Measurements from ENCODE around the gene IFNA21. TPM values are rescaled to one million over a fixed set of nuclear protein-coding genes. Genes with fewer than 3 reads are reported as not detected.

The IFNA21 gene
- total and polyA plus RNA-seq, 2 experiments from 2014 or later = not detected

GRCh38 chr9:21141427-21141882 lies 25.0 kb downstream of the IFNA21 start, which contains the start of gene IFNW1:
Gene IFNW1, minus strand, starts transcription at chr9:21141832. Its CDS starts 262 bp downstream, at chr9:21141570.
- H3K27ac ChIP-seq (ENCODE audit: low read depth) = no peak within 1 kb of the TSS
- H4K20me1 ChIP-seq (replicated peaks; ENCODE audit: insufficient read depth) = no peaks in the 10 kb centered on the region
- peaks cover 3% of the 10 kb centered on the region; the same call in 1 of the 3 replicates for H3K4me1 Mint-ChIP-seq
- no peak within 1 kb of the TSS for H3K4me3 ChIP-seq
- H3F3A ChIP-seq (replicated peaks; ENCODE audit: low read depth) = no peaks in the 10 kb centered on the region
- no peaks in the 10 kb centered on the region for H3K79me2 ChIP-seq (replicated peaks; ENCODE audit: insufficient read depth)
- no peak within 1 kb of the TSS for H3K4me3 Mint-ChIP-seq
- peak; percentile 43 for DNase-seq (ENCODE audit: low spot score)
- no peaks in the 10 kb centered on the region for H3K27me3 ChIP-seq (ENCODE audit: insufficient read depth)
- H3K27me3 Mint-ChIP-seq (ENCODE audit: insufficient read depth, low read depth, poor library complexity) = no peaks in the 10 kb centered on the region
- no peaks in the 10 kb centered on the region for H3K4me1 ChIP-seq (ENCODE audit: insufficient read depth)
- H3K27ac Mint-ChIP-seq = no peak within 1 kb of the TSS
- no peak within 1 kb of the TSS for H3K4me2 ChIP-seq
- H2AFZ ChIP-seq = no peak within 1 kb of the TSS
- H3K36me3 Mint-ChIP-seq (ENCODE audit: low read depth) = no peaks in the 10 kb centered on the region
- no peaks in the 10 kb centered on the region for H3K9me3 Mint-ChIP-seq
- no peaks in the 10 kb centered on the region for H3K36me3 ChIP-seq (ENCODE audit: insufficient read depth)
- TF ChIP-seq NANOG (IDR thresholded peaks at IDR 0.05; ENCODE audit: borderline replicate concordance) (no peak), CTCF (conservative IDR thresholded peaks at IDR 0.05; ENCODE audit: low read depth in 2 of 2) (peak; percentile 32 to 54)
- no peaks in the 10 kb centered on the region for H3K9me2 ChIP-seq (ENCODE audit: insufficient read depth)
- peak; percentile 85 for ATAC-seq

GRCh38 chr9:21137020-21137419 lies 29.4 kb downstream of the IFNA21 start:
- no peak for DNase-seq (ENCODE audit: low spot score)
- peaks cover 3% of the 10 kb centered on the region for H3K27me3 Mint-ChIP-seq (ENCODE audit: insufficient read depth, low read depth, poor library complexity)
- H3K4me3 Mint-ChIP-seq = no peak overlapping the region
- Histone ChIP-seq H2AFZ (no peak overlapping the region), H3K4me2 (no peak overlapping the region), H3K4me3 (no peak overlapping the region), H3K27me3 (ENCODE audit: insufficient read depth) (no peaks in the 10 kb centered on the region), H3K27ac (ENCODE audit: low read depth) (no peak overlapping the region), H3F3A (replicated peaks; ENCODE audit: low read depth) (no peaks in the 10 kb centered on the region), H4K20me1 (replicated peaks; ENCODE audit: insufficient read depth) (no peaks in the 10 kb centered on the region), H3K36me3 (ENCODE audit: insufficient read depth) (no peaks in the 10 kb centered on the region), H3K79me2 (replicated peaks; ENCODE audit: insufficient read depth) (no peaks in the 10 kb centered on the region), H3K4me1 (ENCODE audit: insufficient read depth) (no peaks in the 10 kb centered on the region), H3K9me2 (ENCODE audit: insufficient read depth) (no peaks in the 10 kb centered on the region)
- H3K36me3 Mint-ChIP-seq (ENCODE audit: low read depth) = no peaks in the 10 kb centered on the region
- TF ChIP-seq CTCF (conservative IDR thresholded peaks at IDR 0.05; ENCODE audit: low read depth in 2 of 2) (no peak), CREB1 (CRISPR knock-in tag; IDR thresholded peaks at IDR 0.05; ENCODE audit: low read depth) (no peak), ZNF462 (CRISPR knock-in tag; IDR thresholded peaks at IDR 0.05) (no peak)
- no peak overlapping the region for H3K27ac Mint-ChIP-seq
- no peaks in the 10 kb centered on the region for H3K9me3 Mint-ChIP-seq
- no peak for ATAC-seq
- no peaks in the 10 kb centered on the region for H3K4me1 Mint-ChIP-seq

All from GM23338 (cell line).